SK-N-SH treated with all-trans-retinoic acid at 6 μM for 48 hours (cell line): ENCODE measurements around the gene DAND5.

Experiments
- GLIS3 ChIP-seq: fragments of 250-450 bp; sonication (Bioruptor Pico); IDR thresholded peaks from 2 replicates; pipeline ENCODE4 v1.5.0; 2020; ENCODE audit warnings: mild to moderate bottlenecking, moderate library complexity
- PPARA ChIP-seq: fragments of 250-450 bp; sonication (Bioruptor Pico); IDR thresholded peaks from 2 replicates; pipeline ENCODE4 v1.5.0; 2020; ENCODE audit warnings: mild to moderate bottlenecking, borderline replicate concordance
- SNAI2 ChIP-seq: fragments of 250-450 bp; sonication (Bioruptor Pico); IDR thresholded peaks from 2 replicates; pipeline ENCODE4 v1.5.0; 2020; ENCODE audit warnings: mild to moderate bottlenecking, moderate library complexity
- TOX ChIP-seq: fragments of 250-450 bp; sonication (Bioruptor Pico); IDR thresholded peaks from 2 replicates; pipeline ENCODE4 v1.8.0; 2021; ENCODE audit warnings: mild to moderate bottlenecking, moderate library complexity, borderline replicate concordance
- ZC3H10 ChIP-seq: fragments of 250-450 bp; sonication (Bioruptor Pico); IDR thresholded peaks from 2 replicates; pipeline ENCODE4 v1.5.1; 2021; ENCODE audit warnings: mild to moderate bottlenecking, moderate library complexity
- TF ChIP-seq, protein P1 (sequence below): fragments of 250-450 bp; sonication (Bioruptor Pico); IDR thresholded peaks from 2 replicates; pipeline ENCODE4 v1.8.0; 2020; ENCODE audit warnings: mild to moderate bottlenecking, moderate library complexity, borderline replicate concordance

DNA sequence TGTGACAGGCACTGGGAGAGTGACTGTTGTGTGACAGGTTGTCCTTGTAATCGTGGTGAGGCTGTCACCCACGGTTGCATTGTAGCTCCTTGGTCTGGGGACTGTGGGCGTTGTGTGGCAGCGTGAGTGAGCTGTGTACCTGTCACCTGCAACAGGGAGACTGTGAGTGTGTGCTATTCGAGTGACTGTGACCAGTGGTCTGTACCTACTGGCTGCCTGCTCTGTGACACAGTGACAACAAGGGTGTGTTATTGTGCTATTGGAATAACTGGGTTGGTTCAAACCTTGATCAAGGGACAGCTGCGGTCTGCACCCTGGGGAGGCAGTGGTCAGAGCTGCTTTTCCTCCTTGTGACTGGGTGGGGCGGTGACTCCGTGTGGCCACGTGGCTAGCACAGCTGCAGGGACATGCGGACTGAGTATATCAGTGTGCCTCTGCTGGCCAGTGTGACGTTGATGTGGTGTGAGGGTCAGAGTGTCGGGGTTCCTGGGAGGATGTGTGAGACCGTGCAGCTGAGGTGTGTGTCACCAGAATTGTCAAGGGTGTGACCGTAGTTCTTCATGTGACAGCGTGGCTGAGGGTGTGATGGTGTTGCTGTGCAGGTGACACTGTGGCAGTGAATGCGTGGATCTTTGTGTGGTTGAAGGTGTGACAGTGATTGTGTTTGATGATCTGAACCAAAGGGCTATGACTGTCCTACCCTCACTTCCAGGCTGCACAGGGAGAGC, 15.8 kb downstream of the DAND5 start:
- TF ChIP-seq, protein P1, sequence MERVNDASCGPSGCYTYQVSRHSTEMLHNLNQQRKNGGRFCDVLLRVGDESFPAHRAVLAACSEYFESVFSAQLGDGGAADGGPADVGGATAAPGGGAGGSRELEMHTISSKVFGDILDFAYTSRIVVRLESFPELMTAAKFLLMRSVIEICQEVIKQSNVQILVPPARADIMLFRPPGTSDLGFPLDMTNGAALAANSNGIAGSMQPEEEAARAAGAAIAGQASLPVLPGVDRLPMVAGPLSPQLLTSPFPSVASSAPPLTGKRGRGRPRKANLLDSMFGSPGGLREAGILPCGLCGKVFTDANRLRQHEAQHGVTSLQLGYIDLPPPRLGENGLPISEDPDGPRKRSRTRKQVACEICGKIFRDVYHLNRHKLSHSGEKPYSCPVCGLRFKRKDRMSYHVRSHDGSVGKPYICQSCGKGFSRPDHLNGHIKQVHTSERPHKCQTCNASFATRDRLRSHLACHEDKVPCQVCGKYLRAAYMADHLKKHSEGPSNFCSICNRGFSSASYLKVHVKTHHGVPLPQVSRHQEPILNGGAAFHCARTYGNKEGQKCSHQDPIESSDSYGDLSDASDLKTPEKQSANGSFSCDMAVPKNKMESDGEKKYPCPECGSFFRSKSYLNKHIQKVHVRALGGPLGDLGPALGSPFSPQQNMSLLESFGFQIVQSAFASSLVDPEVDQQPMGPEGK (CRISPR knock-in tag): no peak
- TF ChIP-seq ZC3H10 (CRISPR knock-in tag): no peak
- no peak for TF ChIP-seq PPARA (CRISPR knock-in tag)
- no peak for TF ChIP-seq TOX (CRISPR knock-in tag)
- no peak for TF ChIP-seq SNAI2
- no peak for TF ChIP-seq GLIS3
